ENCODE measurements around the gene PRPF40A.

Gene PRPF40A

GRCh38 chr2:152635635-152636298 lies 81.5 kb downstream of the PRPF40A start:
- Histone ChIP-seq H3K9ac (ENCODE audit: low read depth, low read length) (no peak overlapping the region), H3K27ac (ENCODE audit: low read depth, low read length) (no peak overlapping the region), H3K4me3 (ENCODE audit: low read length) (no peak overlapping the region), H3K36me3 (ENCODE audit: insufficient read depth, low read length) (peaks cover 80% of the 10 kb centered on the region), H3K4me1 (ENCODE audit: insufficient read depth, low read length) (no peaks in the 10 kb centered on the region), H3K27me3 (ENCODE audit: insufficient read depth, low read length) (no peaks in the 10 kb centered on the region), H3K9me3 (ENCODE audit: insufficient read depth, low read depth, low read length) (no peaks in the 10 kb centered on the region)
- WGBS, result 36% methylated on average over 5 of the region's 5 CpGs

GRCh38 chr2:152632736-152633135 lies 84.5 kb downstream of the PRPF40A start:
- WGBS, result 98% methylated on average over 3 of the region's 3 CpGs
- no peaks in the 10 kb centered on the region for H3K27me3 ChIP-seq (ENCODE audit: insufficient read depth, low read length)
- H3K4me3 ChIP-seq (ENCODE audit: low read length), result no peak overlapping the region
- no peaks in the 10 kb centered on the region for H3K4me1 ChIP-seq (ENCODE audit: insufficient read depth, low read length)
- H3K9me3 ChIP-seq (ENCODE audit: insufficient read depth, low read depth, low read length), result no peaks in the 10 kb centered on the region
- H3K9ac ChIP-seq (ENCODE audit: low read depth, low read length), result no peak overlapping the region
- H3K36me3 ChIP-seq (ENCODE audit: insufficient read depth, low read length), result peaks cover 81% of the 10 kb centered on the region
- H3K27ac ChIP-seq (ENCODE audit: low read depth, low read length), result no peak overlapping the region

DNA sequence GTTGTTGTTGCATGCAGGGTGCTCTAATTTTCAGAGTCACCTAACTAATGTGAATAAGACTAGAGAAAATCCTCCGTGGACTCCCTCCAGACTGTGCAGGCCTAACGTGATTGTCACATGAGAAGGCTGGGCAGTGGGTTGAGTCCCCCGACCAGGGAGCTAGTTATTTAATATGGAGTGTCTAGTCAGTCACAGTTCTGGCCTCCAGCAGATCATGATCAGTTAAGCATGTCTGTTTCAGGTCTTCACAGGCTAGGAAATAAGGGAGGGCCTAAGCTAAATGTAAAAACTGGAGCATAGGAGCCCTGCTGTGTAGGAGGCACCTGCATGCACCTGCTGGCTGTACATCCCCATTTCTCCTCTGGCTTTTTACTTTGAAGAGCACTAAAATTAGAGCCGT lies 86.8 kb downstream of the PRPF40A start:
- Histone ChIP-seq H3K36me3 (ENCODE audit: insufficient read depth, low read length) (peaks cover 81% of the 10 kb centered on the region), H3K27ac (ENCODE audit: low read depth, low read length) (no peak overlapping the region), H3K4me3 (ENCODE audit: low read length) (no peak overlapping the region), H3K27me3 (ENCODE audit: insufficient read depth, low read length) (no peaks in the 10 kb centered on the region), H3K4me1 (ENCODE audit: insufficient read depth, low read length) (no peaks in the 10 kb centered on the region), H3K9me3 (ENCODE audit: insufficient read depth, low read depth, low read length) (no peaks in the 10 kb centered on the region), H3K9ac (ENCODE audit: low read depth, low read length) (no peak overlapping the region)
- 93% methylated on average over 4 of the region's 4 CpGs for WGBS

- H3K4me1 ChIP-seq (ENCODE audit: insufficient read depth, low read length), result no peaks in the 10 kb centered on the region
- H3K9me3 ChIP-seq (ENCODE audit: insufficient read depth, low read depth, low read length), result no peaks in the 10 kb centered on the region
- H3K27me3 ChIP-seq (ENCODE audit: insufficient read depth, low read length), result no peaks in the 10 kb centered on the region
- H3K27ac ChIP-seq (ENCODE audit: low read depth, low read length), result no peak overlapping the region
- WGBS, result 100% methylated on average over 1 of the region's 1 CpG
- no peak overlapping the region for H3K4me3 ChIP-seq (ENCODE audit: low read length)
- H3K9ac ChIP-seq (ENCODE audit: low read depth, low read length), result no peak overlapping the region
- peaks cover 91% of the 10 kb centered on the region for H3K36me3 ChIP-seq (ENCODE audit: insufficient read depth, low read length)
These were observed 88.1 kb downstream of the PRPF40A start for GRCh38 chr2:152629202-152629601.

- Histone ChIP-seq H3K4me1 (ENCODE audit: insufficient read depth, low read length) (no peaks in the 10 kb centered on the region), H3K4me3 (ENCODE audit: low read length) (no peak overlapping the region), H3K36me3 (ENCODE audit: insufficient read depth, low read length) (peaks cover 80% of the 10 kb centered on the region), H3K27me3 (ENCODE audit: insufficient read depth, low read length) (no peaks in the 10 kb centered on the region), H3K9me3 (ENCODE audit: insufficient read depth, low read depth, low read length) (no peaks in the 10 kb centered on the region), H3K9ac (ENCODE audit: low read depth, low read length) (no peak overlapping the region), H3K27ac (ENCODE audit: low read depth, low read length) (no peak overlapping the region)
- WGBS, result 82% methylated on average over 1 of the region's 1 CpG
These were observed 89.8 kb downstream of the PRPF40A start for GRCh38 chr2:152627351-152627957.

- Histone ChIP-seq H3K9me3 (ENCODE audit: insufficient read depth, low read depth, low read length) (no peaks in the 10 kb centered on the region), H3K9ac (ENCODE audit: low read depth, low read length) (no peak overlapping the region), H3K4me3 (ENCODE audit: low read length) (no peak overlapping the region), H3K27me3 (ENCODE audit: insufficient read depth, low read length) (no peaks in the 10 kb centered on the region), H3K36me3 (ENCODE audit: insufficient read depth, low read length) (peaks cover 80% of the 10 kb centered on the region), H3K27ac (ENCODE audit: low read depth, low read length) (no peak overlapping the region), H3K4me1 (ENCODE audit: insufficient read depth, low read length) (no peaks in the 10 kb centered on the region)
- 96% methylated on average over 4 of the region's 4 CpGs for WGBS
These were observed 90.3 kb downstream of the PRPF40A start for GRCh38 chr2:152626911-152627339.

- H3K36me3 ChIP-seq (ENCODE audit: insufficient read depth, low read length), result peaks cover 76% of the 10 kb centered on the region
- no peak overlapping the region for H3K27ac ChIP-seq (ENCODE audit: low read depth, low read length)
- H3K9ac ChIP-seq (ENCODE audit: low read depth, low read length), result no peak overlapping the region
- H3K9me3 ChIP-seq (ENCODE audit: insufficient read depth, low read depth, low read length), result no peaks in the 10 kb centered on the region
- no peaks in the 10 kb centered on the region for H3K4me1 ChIP-seq (ENCODE audit: insufficient read depth, low read length)
- H3K4me3 ChIP-seq (ENCODE audit: low read length), result no peak overlapping the region
- H3K27me3 ChIP-seq (ENCODE audit: insufficient read depth, low read length), result no peaks in the 10 kb centered on the region
- 94% methylated on average over 3 of the region's 3 CpGs for WGBS
These were observed 92.5 kb downstream of the PRPF40A start for GRCh38 chr2:152624805-152625204.

- no peaks in the 10 kb centered on the region for H3K27me3 ChIP-seq (ENCODE audit: insufficient read depth, low read length)
- H3K36me3 ChIP-seq (ENCODE audit: insufficient read depth, low read length), result peaks cover 75% of the 10 kb centered on the region
- no peak overlapping the region for H3K4me3 ChIP-seq (ENCODE audit: low read length)
- no peak overlapping the region for H3K9ac ChIP-seq (ENCODE audit: low read depth, low read length)
- WGBS, result no CpG with 5 or more reads among the region's 2 CpGs
- H3K9me3 ChIP-seq (ENCODE audit: insufficient read depth, low read depth, low read length), result no peaks in the 10 kb centered on the region
- no peak overlapping the region for H3K27ac ChIP-seq (ENCODE audit: low read depth, low read length)
- H3K4me1 ChIP-seq (ENCODE audit: insufficient read depth, low read length), result no peaks in the 10 kb centered on the region
These were observed 93.5 kb downstream of the PRPF40A start for GRCh38 chr2:152623775-152624174.

GRCh38 chr2:152623076-152623740 lies 94.1 kb downstream of the PRPF40A start:
- Histone ChIP-seq H3K4me3 (ENCODE audit: low read length) (no peak overlapping the region), H3K9ac (ENCODE audit: low read depth, low read length) (no peak overlapping the region), H3K9me3 (ENCODE audit: insufficient read depth, low read depth, low read length) (no peaks in the 10 kb centered on the region), H3K36me3 (ENCODE audit: insufficient read depth, low read length) (peaks cover 75% of the 10 kb centered on the region), H3K4me1 (ENCODE audit: insufficient read depth, low read length) (no peaks in the 10 kb centered on the region), H3K27me3 (ENCODE audit: insufficient read depth, low read length) (no peaks in the 10 kb centered on the region), H3K27ac (ENCODE audit: low read depth, low read length) (no peak overlapping the region)
- WGBS, result 78% methylated on average over 12 of the region's 13 CpGs

DNA sequence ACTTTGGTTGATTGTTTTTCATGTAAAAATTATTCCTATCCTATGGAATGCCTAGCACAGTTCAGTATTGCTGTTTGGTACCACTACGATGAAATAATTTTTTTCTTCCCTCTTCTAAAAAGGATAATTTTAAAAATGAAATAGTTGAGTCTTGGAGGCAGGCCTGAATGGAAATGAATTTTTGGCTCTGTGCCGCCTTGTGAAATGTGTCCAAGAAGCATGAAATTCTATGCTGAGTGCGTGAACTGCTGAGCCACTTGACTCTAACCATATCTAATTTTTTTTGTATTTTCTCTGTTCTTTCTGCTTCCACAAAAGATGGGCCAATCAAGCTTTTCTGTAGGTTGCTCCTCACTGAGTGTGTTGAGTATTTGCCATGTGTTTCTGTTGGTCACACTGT lies 95.0 kb downstream of the PRPF40A start:
- no peak overlapping the region for H3K9ac ChIP-seq (ENCODE audit: low read depth, low read length)
- H3K27ac ChIP-seq (ENCODE audit: low read depth, low read length), result no peak overlapping the region
- H3K4me1 ChIP-seq (ENCODE audit: insufficient read depth, low read length), result no peaks in the 10 kb centered on the region
- no peaks in the 10 kb centered on the region for H3K9me3 ChIP-seq (ENCODE audit: insufficient read depth, low read depth, low read length)
- H3K36me3 ChIP-seq (ENCODE audit: insufficient read depth, low read length), result peaks cover 76% of the 10 kb centered on the region
- no peaks in the 10 kb centered on the region for H3K27me3 ChIP-seq (ENCODE audit: insufficient read depth, low read length)
- 96% methylated on average over 2 of the region's 3 CpGs for WGBS
- H3K4me3 ChIP-seq (ENCODE audit: low read length), result no peak overlapping the region

DNA sequence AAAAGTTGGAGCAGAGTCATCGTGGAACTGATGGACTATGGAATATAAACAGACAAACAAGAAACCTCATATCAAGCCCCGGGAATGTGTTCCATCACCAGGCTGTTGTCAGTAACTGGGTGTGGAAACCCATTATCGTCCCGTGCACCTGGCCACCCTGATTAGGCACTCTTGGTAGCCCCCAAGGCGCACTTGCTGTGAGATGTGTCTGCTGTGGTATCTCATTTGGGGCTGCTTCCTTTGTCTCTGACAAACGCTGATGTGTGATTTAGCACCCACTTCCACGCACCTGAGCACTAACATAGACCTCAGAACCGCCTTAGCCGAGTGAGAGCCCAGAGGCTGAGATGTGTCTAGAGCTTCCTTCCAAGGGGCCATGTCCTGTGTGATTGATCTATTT lies 96.3 kb downstream of the PRPF40A start:
- Histone ChIP-seq H3K27me3 (ENCODE audit: insufficient read depth, low read length) (no peaks in the 10 kb centered on the region), H3K9me3 (ENCODE audit: insufficient read depth, low read depth, low read length) (no peaks in the 10 kb centered on the region), H3K9ac (ENCODE audit: low read depth, low read length) (no peak overlapping the region), H3K4me3 (ENCODE audit: low read length) (no peak overlapping the region), H3K27ac (ENCODE audit: low read depth, low read length) (no peak overlapping the region), H3K36me3 (ENCODE audit: insufficient read depth, low read length) (peaks cover 73% of the 10 kb centered on the region), H3K4me1 (ENCODE audit: insufficient read depth, low read length) (no peaks in the 10 kb centered on the region)
- WGBS, result 96% methylated on average over 8 of the region's 9 CpGs
